HG03354 (cell line): ENCODE data around the gene SERPINB8.
A peak's percentile ranks its signal among the peaks of the same experiment; 100 is the strongest.

ENCODE experiments used
- ATAC-seq: cut with Tn5 transposase; IDR thresholded peaks from one replicate; pipeline ENCODE4 v1.9.1; 2021; ENCODE audit warnings: mild to moderate bottlenecking; ENCODE audit not compliant: unreplicated experiment, poor library complexity, severe bottlenecking

SERPINB8 gene

GRCh38 chr18:63963615-63964256, 6.1 kb upstream of the SERPINB8 start:
- peak; percentile 88 for ATAC-seq

- no peak for ATAC-seq
These were observed 5.0 kb upstream of the SERPINB8 start for GRCh38 chr18:63964908-63965307.

- ATAC-seq = no peak
These were observed 4.1 kb upstream of the SERPINB8 start for GRCh38 chr18:63965716-63966330.

- ATAC-seq = no peak
These were observed 926 bp downstream of the SERPINB8 start for GRCh38 chr18:63970809-63971205.

- ATAC-seq = no peak
These were observed 1.6 kb downstream of the SERPINB8 start for GRCh38 chr18:63971320-63972001.

- ATAC-seq = no peak
These were observed 2.1 kb downstream of the SERPINB8 start for GRCh38 chr18:63972002-63972376.

GRCh38 chr18:63974991-63975390, 5.1 kb downstream of the SERPINB8 start:
- no peak for ATAC-seq

- no peak for ATAC-seq
These were observed 5.7 kb downstream of the SERPINB8 start for GRCh38 chr18:63975628-63976027.

GRCh38 chr18:63977040-63977439, 7.2 kb downstream of the SERPINB8 start:
- ATAC-seq = no peak

GRCh38 chr18:63979409-63979920, 9.6 kb downstream of the SERPINB8 start:
- ATAC-seq = peak; percentile 60

GRCh38 chr18:63980027-63980426, 10.1 kb downstream of the SERPINB8 start:
- ATAC-seq = no peak

- ATAC-seq = no peak
These were observed 11.1 kb downstream of the SERPINB8 start for GRCh38 chr18:63980896-63981460.

GRCh38 chr18:63981719-63982118, 11.8 kb downstream of the SERPINB8 start:
- no peak for ATAC-seq

GRCh38 chr18:63982361-63982760, 12.5 kb downstream of the SERPINB8 start:
- ATAC-seq = no peak

GRCh38 chr18:63986885-63987284, 17.0 kb downstream of the SERPINB8 start:
- no peak for ATAC-seq

- ATAC-seq = no peak
These were observed 17.9 kb downstream of the SERPINB8 start for GRCh38 chr18:63987743-63988142.

- no peak for ATAC-seq
These were observed 22.9 kb downstream of the SERPINB8 start for GRCh38 chr18:63992751-63993150.

- peak; percentile 70 for ATAC-seq
These were observed 25.0 kb downstream of the SERPINB8 start for GRCh38 chr18:63994783-63995399.

- ATAC-seq = no peak
These were observed 27.2 kb downstream of the SERPINB8 start for GRCh38 chr18:63997041-63997440.

GRCh38 chr18:63997606-63998005, 27.7 kb downstream of the SERPINB8 start:
- no peak for ATAC-seq
